Measurements from ENCODE around the gene MAGI2.

- no peak for TF ChIP-seq EZH2 (IDR thresholded peaks at IDR 0.05; ENCODE audit: insufficient read depth, poor library complexity, severe bottlenecking)
- TF ChIP-seq EZH2phosphoT487 (IDR thresholded peaks at IDR 0.05; ENCODE audit: insufficient read depth, low read depth) = no peak
Measured at GRCh38 chr7:78751253-78751652, 702.2 kb downstream of the MAGI2 start.
